Activated CD4-positive, CD25-positive, alpha-beta regulatory T cell treated with anti-CD3 and anti-CD28 coated beads, Interleukin-2, amount 50 U/mL, for 16 hours (primary cell): Measurements from ENCODE around the gene SOX5.
"Not testable (repeated sequence)": the region's sequence is repeated elsewhere in the genome, so short reads cannot be mapped to it uniquely, and the experiment has no call there.

ENCODE experiments used
- DNase-seq: peaks from one replicate; pipeline ENCODE4 v3.0.0-alpha.2; 2020; ENCODE audit warnings: low read depth, low spot score

The SOX5 gene

DNA sequence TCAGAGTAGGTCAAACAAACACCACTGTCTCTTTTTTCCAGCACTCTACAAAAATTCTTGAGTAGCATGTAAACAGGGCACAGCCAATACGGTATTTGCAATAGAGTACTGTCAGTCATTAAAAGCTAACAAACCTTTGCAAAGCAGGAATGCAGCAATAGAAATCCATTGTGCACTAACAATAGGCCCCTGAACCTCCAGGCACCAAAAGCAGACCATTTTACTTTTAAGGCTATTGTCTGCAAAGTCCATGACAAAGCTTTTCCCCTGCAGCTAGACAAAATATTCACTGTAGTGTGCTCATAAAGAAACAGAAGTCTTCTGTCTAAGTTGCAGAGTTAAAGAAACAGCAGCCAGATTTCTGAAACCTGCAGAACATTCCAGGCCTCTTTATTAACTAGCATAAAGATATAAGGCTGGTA is 191.9 kb downstream of the SOX5 start:
- no peak for DNase-seq

DNA sequence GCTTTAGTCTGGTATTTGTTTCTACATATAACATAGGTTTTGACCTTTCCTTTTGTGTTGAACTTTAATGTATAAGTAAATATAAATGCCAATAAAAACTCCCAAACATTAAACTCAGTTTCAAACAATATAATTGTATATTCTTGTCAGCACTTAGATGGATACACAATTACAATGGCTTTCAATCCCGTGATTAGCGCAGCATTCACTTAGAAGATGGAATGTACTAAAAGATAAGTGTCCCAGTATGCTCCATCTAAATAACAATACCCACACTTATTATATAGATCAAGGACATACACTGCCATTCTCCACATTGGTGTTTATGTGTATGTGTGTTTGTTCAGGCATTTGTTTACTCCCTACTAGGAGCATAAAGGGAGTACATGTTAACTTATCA is 193.1 kb downstream of the SOX5 start:
- no peak for DNase-seq

DNA sequence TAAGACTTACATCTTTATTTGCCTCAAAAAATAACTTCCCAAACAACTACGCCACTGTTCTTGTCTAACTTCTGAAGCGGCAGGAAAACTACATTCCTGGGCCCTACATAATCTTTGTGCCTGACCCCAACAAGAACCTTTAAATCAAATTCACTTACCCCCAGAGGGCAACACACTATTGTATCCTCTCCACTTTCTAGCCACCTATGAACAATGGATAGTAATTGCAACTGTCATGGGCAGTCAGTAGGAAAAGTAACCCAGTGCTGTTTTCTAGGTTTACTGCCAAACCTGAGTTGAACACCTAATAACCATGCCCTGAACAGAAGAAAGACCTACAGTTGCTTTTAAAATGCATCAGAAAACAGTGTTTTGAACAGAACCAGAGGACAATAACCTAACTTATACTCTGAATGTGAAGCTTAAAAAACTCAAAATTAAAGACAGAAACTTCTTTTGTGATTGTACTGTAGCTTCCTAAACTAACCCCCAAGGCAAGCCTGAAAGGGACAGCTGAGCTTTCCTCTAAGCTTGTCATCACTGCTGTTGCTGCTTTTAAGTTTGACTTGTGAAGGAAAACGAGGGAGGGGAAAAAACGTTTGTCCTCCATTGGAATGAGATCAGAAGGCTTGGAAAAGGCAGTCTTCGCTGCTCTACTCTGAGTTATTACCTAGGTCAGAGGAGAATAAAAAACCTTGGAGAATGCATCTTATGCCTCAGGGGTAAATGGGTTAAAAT is 195.7 kb downstream of the SOX5 start:
- DNase-seq = no peak

DNA sequence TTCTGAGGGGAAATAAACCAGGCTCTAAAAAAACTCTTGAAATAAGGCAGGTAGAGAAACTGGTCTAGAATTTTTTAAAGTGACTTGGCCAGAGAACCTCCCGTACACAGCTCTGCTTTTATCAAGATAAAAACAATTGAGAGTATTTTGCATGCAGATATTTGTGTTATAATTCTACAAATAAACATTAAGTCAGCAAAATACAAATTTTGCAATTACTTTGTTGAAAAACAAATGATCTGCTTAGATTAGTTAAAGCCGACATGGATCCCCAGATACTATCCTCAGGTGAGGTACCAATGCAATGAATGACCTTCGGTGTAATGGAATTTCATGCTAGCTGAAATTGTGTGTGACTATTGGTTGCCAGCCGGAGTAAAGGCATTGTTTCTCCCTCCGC is 197.2 kb downstream of the SOX5 start:
- DNase-seq = no peak

DNA sequence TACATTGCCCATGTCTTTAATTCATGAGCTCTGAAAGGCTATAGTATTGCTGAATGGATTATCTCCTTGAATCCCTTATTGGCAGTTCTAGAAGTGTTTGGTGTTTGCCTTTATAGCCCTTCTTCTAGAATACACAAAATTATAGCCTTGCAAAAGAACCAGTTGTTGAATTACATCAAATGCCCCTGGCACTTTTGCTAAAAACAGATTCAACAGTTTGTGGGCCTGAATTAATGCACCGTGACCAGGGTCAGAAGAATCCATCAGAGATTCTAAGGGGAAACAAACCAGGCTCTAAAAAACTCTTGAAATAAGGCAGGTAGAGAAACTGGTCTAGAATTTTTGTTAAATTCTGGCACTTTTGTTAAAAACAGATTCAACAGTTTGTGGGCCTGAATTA is 197.8 kb downstream of the SOX5 start:
- DNase-seq = no peak

DNA sequence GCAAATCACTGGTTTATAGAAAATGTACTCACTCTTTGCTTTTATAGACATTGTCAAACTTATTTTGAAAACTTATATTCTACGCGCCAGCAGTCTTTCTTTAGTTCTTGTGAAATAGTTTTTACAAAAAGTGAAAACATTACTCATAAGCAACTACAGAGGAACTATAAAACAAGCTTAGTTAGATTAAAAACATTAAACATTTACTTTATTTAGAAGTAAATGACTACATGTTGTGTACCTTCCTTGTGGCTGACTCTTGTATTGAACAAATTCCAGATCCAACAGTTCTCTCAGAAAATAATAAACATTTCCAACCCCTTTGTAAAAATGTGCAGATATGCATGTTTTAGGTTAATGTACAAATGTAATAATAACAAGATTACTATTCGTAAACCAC is 198.5 kb downstream of the SOX5 start:
- DNase-seq = no peak

DNA sequence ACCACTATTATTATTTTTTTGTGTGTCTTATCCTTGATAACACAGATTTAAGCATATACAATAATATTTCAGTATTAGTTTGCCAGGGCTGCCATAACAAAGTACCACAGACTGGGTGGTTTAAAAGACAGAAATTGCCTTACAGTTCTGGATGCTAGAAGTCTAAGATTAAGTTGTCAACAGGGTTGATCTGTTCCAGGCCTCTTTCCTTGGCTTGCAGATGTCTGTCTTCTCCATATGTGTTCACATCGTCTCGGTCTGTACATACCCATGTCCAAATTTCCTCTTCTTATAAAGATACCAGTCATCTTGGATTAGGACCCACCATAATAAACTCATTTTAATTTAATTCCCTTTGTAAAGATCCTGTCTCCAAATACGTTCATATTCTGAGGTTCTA is 204.8 kb downstream of the SOX5 start:
- no peak for DNase-seq

DNA sequence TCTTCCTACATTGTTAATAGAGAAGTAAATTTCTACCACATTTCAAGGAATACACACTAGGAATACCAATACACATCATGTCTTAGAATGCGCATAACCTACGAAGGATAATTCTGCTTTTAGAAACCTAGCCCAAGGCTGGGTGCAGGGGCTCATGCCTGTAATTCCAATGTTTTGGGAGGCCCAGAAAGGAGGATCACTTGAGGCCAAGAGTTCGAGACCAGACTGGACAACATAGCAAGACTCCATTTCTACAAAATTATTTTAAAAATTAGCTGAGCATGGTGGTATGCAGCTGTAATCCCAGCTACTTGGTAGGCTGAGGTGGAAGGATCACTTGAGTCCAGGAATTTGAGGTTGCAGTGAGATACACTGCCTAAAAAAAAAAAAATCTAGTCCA is 206.9 kb downstream of the SOX5 start:
- no peak for DNase-seq

DNA sequence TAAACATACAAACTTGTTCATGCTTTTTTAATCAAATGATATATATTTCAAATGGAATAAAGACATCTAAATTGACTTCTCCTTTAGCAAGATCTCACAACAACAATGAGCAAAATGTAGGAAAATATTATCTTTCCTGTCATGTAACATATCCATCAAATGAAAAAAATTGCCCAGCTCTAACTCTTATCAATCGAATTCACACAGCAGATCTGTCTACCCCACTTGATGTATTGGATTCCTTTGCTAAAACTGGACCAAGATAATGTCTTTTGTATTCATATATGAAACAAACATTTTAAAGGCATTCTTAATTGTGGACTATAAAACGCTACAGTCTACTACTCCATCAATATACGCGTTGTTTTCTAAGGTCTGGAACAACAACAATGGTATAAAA is 218.0 kb downstream of the SOX5 start:
- no peak for DNase-seq

DNA sequence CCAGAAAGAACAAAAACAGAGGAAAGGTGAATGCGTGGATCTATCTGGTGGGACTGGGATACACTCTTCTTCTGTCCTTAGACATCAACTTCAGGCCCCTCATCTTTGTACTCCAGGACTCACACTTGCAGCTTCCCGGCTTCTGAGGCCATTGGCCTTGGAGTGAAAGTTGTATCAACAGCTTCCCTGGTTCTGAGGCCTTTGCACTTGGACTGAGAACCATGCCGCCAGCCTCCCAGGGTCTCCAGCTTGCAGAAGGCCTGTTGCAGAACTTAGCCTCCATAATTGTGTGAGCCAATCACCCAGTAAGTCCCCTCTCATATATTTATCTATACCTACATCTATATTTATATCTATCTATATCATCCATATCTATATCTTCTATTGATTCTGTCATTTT is 218.4 kb downstream of the SOX5 start:
- DNase-seq = no peak

DNA sequence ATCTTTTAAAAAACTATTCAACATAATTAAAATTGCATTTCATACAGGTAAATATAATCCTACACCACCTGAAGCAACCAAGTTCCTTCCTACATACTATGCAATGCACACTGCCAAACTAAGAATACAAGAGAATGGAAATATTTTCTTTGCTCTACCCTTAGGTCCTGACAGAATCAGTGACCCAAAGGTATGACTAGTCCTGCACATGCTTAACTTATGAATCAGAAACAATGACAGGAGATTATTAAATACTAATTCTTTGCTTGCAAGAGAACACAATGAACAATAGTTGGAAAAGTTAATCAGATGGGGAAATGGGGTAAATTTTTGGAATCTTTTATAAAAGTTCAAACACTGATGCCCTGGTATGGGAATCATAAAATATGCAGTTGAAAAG is 220.1 kb downstream of the SOX5 start:
- no peak for DNase-seq

DNA sequence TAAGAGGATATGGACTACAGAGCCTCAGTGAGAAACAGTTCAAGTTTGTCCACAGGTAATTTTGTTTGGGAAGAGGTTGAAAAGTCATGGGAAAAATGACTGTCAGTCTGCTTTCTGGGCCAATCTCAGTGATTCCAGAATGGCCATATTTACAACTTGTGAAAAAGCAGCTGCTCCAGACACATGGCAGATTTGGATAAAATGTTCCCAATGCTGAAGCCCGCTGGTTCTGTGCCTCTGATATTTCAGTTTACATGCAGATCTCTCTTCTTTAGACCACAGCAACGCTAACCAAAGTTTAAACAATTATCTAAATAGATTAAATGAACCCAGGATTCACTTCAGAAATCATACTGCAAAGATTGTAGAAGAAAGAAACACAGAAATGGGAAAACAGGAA is 222.8 kb downstream of the SOX5 start:
- DNase-seq = no peak

DNA sequence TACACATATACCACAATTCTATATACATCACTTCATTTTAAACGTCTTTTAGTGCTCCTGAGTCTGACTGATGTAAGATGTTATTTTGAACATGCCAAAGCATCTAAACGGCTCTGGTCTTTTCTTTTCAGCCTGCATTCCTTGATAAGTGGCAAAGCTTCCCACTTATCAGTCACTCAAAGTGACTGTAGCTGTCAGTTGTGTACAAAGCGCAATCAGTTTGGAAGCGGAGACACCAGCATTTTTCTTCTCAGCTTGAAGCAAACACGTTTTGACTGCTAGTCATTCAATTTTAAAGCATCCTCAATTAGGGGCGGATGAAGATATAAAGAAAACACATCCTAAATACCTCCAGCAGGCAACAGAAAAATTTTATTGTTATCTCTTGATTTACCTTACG is 226.8 kb downstream of the SOX5 start:
- DNase-seq = no peak

DNA sequence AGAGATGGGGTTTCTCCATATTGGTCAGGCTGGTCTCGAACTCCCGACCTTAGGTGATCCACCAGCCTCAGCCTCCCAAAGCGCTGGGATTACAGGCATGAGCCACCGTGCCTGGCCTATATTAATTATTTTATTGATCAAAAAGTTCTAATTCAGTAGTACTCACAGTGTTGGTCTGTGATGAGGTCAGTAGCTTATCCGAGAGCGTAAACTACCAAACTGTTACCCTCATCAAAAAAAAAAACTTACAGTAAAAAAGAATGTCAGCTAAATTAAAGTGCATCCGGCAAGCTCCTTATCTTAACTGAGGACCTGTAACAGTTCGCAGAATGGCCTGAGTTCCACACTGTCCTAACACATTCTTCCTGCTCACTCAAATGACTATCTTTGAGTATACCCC is 228.2 kb downstream of the SOX5 start:
- no peak for DNase-seq

DNA sequence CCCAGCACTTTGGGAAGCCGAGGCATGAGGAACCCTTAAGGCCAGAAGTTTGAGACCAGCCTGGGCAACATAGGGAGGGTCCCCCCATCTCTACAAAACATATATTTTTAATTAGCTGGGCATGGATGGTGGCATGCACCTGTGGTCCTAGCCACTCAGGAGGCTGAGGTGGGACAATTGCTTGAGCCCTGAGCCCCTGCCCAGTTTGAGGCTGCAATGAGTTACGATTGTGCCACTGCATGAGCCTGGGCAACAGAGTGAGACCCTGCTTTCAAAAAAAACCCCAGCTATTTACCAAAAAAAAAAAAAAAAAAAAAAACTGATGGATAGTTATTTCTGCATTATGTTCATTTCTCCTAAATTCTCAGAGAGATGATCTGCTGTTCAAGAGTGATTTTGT is 230.0 kb downstream of the SOX5 start:
- DNase-seq = no peak

DNA sequence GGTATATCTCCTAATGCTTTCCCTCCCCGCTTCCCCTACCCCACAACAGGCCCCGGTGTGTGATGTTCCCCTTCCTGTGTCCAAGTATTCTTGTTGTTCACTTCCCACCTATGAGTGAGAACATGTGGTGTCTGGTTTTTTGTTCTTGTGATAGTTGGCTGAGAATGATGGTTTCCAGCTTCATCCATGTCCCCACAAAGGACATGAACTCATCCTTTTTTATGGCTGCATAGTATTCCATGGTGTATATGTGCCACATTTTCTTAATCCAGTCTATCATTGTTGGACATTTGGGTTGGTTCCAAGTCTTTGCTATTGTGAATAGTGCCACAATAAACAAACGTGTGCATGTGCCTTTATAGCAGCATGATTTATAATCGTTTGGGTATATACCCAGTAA is 239.1 kb downstream of the SOX5 start:
- DNase-seq = not testable (repeated sequence)

DNA sequence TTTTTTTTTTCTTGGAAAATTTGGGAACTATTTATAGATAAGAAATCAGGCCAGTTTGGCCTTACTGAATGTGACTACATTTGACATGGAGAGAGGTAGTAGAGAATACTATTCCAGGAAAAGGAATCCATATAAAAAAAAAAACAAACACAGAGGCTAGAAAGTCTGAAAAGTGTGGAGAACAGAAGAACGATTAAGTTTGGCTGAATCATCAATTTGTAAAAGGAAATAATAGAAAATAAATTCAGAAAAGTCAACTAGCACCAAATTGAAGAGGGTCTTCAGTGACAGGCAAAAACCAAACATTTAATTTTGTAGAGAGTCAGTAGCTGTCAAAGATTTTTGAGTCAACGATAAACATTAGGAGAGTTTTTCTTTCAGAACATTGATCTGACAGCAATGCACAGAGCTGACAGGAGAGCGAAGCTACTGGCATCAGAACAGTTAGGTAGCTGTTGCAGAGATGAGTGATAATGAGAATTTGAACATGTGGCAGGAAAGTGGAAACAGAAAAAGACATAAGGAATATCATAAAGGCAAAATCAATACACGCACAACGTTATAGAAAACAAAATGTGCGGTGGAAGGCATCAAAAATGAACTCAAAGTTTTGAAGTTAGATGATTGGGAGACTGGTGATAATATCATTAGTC is 241.2 kb downstream of the SOX5 start:
- DNase-seq = no peak

DNA sequence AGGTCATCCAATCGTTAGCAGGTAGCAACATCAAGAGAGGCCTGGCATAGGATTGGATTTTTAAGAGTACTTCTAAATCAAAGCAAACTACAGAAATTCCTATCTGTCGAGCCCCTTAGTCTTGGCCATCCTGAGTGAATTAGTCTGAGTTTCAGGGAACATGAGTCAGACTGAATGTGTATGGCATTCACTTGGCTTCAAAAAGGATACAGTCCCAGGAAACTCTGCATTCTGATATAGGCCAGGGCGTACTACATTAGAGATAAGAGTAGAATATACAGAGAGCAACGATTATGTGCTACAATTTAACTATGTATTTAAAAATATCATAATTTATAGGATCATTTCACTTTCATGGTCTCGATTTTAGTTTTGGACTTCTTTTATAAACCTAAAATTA is 242.2 kb downstream of the SOX5 start:
- no peak for DNase-seq

DNA sequence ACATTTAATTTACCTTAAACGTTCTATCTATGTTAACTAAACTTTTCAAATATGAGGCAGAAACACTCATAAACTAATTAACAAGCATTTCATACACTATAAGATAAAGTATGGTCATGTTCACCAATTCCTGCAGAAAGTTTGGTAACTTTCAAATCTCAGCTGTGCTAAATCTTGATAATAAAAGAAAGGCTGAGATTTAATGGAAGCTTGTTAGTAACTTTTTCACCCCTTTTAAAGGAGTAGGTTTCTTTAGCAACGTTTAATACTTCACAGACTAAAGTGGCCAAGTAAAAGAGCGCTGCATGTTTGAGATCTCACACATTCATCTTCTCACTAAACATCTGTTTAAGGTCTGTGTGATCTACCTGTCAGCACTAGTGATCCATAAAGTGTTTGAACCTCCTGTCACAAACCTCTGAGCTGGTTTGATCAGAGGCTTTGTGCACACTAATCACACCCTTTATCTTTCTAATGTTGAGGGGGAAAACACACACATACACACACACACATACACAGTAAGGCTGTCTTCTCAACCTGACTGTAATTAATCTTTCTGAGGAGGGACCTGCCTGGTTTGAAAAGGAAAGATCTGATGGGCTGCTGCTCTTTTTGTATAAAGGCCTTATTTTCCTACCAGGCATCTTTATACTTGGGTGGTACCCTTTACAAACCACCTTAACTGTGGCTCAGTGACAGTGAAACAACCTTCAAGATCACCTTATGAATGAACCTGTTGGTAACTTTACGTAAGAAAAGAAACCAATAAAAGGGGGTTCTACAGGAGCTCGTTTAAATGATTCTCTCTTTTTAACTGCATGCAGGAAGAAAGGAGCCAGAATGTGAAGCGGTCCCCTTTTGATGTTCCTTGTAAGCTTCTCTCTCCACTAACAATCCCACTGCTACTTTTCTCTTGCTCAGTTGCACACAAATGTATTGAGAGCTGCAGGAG is 244.2 kb downstream of the SOX5 start:
- DNase-seq = no peak

DNA sequence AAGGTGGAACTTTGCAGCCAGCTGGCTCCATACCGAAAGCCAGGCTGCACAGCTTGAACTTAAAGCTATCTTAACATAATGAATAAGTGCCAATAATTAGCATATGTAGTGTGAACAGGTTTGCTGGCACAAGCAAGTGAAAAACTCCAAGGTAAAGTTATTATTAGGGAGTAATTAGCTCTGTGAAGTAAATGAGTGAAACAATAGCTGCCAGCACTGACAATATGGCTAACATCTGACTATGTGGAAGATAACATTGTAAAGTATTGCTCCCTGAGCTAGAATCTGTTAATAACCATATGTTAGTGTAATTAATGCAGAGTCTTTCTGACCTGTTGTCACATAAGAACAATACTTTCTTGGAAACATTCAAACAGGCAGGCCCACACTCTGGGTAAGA is 246.4 kb downstream of the SOX5 start:
- no peak for DNase-seq

DNA sequence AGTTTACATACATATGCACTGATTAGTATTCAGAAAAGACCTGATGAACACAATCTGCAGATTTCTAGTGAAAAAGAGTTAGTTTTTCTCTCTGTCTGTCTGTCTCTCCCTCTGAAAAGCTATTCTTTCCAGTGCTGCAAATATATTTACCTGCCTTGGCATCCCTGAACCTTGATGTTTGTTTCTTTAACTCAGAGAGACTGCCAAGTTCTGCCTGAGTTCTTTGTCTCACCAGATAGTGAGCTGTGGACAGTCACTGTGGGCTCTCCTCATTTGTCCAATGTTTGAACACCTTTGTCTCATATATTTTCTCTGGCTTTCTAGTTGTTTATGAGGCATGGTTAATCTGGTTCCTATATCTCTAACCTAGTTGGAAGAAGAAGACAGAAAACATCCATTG is 250.4 kb downstream of the SOX5 start:
- no peak for DNase-seq

DNA sequence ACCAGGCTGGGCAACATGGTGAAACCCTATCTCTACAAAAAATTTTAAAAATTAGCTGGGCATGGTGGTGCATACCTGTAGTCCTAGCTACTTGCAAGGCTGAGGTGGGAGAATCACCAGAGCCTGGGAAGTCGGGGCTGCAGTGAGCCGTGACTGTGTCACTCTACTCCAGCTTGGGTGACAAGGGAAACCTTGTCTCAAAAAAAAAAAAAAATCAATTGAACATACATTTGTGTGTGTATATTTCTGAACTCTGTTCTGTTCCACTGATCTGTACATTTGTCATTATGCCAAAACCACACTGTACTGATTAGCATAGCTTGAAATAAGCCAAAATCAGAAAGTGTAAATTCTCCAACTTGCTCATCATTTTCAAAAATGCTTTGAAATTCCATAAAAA is 254.6 kb downstream of the SOX5 start:
- no peak for DNase-seq

DNA sequence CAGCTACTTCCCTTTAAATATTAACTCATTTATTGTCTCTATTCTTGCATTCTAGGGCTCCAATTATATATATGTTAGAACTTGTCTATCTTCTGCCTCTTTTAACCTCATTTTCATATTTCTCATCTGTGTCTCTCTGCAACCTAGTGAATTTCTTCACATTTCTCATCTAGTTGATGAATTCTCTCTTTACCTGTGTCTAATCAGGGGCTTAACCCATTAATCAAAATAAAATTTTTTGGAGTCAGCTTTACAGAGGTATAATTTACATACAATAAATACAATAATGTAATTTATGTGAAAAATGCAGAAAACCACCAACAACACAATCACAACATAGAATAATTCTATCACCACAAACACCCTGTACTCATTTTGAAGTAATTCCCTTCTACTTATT is 255.2 kb downstream of the SOX5 start:
- DNase-seq = no peak
